Activated CD8-positive, alpha-beta T cell treated with anti-CD3 and anti-CD28 coated beads for 36 hours (primary cell): ENCODE measurements around the gene DCN. TPM values are rescaled to one million over a fixed set of nuclear protein-coding genes. Genes with fewer than 3 reads are reported as not detected.

ENCODE experiments used
- ATAC-seq: fragments of 200-7000 bp; cut with Tn5 transposase; one replicate; pipeline ENCODE4 v1.10.0; 2021; ENCODE audit warnings: mild to moderate bottlenecking, moderate library complexity
- CTCF ChIA-PET: fragments of 350-600 bp; sonication (Branson Sonifier 250); formaldehyde crosslinking; loops from one replicate; lab custom pipeline; 2021; ENCODE audit warnings: antibody characterized with exemption; lab: Charles Lee
- POLR2A ChIA-PET: fragments of 350-600 bp; sonication (Branson Sonifier 250); formaldehyde crosslinking; loops from one replicate; lab custom pipeline; 2021; ENCODE audit warnings: antibody characterized with exemption; lab: Charles Lee
- DNase-seq: peaks from one replicate; pipeline ENCODE4 v3.0.0-alpha.2; 2020
- H3K27ac Mint-ChIP-seq: one replicate; pipeline ENCODE4 v1.8.0; 2021; ENCODE audit warnings: mild to moderate bottlenecking, mixed read lengths
- H3K27me3 Mint-ChIP-seq: one replicate; pipeline ENCODE4 v1.8.0; 2021; ENCODE audit warnings: mixed read lengths
- H3K36me3 Mint-ChIP-seq: one replicate; pipeline ENCODE4 v1.8.0; 2021; ENCODE audit warnings: low read depth, mixed read lengths
- H3K4me1 Mint-ChIP-seq: one replicate; pipeline ENCODE4 v1.8.0; 2021; ENCODE audit warnings: low read depth, mixed read lengths
- H3K4me3 Mint-ChIP-seq: one replicate; pipeline ENCODE4 v1.8.0; 2021; ENCODE audit warnings: mild to moderate bottlenecking, moderate library complexity, mixed read lengths
- H3K9me3 Mint-ChIP-seq: one replicate; pipeline ENCODE4 v1.8.0; 2021; ENCODE audit warnings: mixed read lengths
- intact Hi-C: fragments of 100-400 bp; cut with micrococcal nuclease; formaldehyde crosslinking; loops from one replicate; pipeline ENCODE4 v1.10.0; 2022
- total RNA-seq, 2 experiments: library from RNA; stranded (reverse); gene quantifications; one replicate each; pipeline ENCODE4 v1.2.3, GENCODE V29; 2021
- TF ChIP-seq, protein P1 (sequence below): fragments of 200-600 bp; IDR thresholded peaks from one replicate; pipeline ENCODE4 v1.8.0; 2022; ENCODE audit warnings: antibody characterized with exemption, mild to moderate bottlenecking

Gene DCN
- total RNA-seq, 2 experiments from 2014 or later, result not detected

DNA sequence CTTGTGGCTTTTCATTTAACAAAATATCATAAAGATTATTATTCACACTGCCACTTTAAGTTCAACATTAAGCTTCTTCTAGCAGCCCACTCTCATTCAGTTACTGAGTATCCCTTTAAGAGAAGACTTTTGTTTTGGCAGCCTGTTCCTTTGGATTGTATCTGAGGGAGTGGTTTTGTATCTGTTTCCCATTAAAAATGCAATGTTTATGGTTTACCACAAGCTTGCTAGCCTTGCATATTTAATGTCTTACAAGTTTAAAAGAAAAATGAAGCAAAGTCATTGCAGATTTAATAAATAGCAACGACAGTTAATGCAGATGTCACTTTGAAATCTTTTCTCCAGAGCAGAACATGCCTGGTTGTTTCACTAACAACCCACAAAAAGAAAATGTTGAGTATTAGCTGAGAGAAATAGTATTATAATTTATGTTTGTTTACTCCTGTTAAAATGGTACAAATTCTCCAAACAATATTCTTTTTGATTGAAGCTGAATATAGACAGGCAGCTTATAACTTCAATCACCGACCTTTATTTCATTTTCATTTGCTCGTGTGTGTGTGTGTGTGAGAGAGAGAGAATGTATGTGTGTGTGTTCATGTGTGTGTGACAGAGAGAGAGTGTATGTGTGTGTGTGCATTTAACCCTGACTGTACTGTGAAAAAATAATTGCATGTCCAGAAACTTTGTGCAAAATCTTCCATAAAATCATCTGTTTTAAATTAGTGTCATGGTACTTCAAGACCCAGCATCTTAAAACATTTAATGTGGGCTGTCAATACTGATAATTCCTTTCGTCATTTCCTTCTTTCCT is 1.8 kb downstream of the DCN start:
- ChIA-PET CTCF (interaction anchor here (3.0 kb wide), 1 partner anchor 145 kb away, joined by 7 read pairs; no protein-coding TSS in a partner anchor), POLR2A (no interaction called here)
- Mint-ChIP-seq H3K27me3 (no peaks in the 10 kb centered on the region), H3K9me3 (no peaks in the 10 kb centered on the region), H3K27ac (no peak overlapping the region), H3K4me3 (no peak overlapping the region), H3K36me3 (no peaks in the 10 kb centered on the region), H3K4me1 (no peaks in the 10 kb centered on the region)
- DNase-seq (no peak), ATAC-seq (no peak)
- intact Hi-C loops, result no loop called here
- TF ChIP-seq, protein P1, sequence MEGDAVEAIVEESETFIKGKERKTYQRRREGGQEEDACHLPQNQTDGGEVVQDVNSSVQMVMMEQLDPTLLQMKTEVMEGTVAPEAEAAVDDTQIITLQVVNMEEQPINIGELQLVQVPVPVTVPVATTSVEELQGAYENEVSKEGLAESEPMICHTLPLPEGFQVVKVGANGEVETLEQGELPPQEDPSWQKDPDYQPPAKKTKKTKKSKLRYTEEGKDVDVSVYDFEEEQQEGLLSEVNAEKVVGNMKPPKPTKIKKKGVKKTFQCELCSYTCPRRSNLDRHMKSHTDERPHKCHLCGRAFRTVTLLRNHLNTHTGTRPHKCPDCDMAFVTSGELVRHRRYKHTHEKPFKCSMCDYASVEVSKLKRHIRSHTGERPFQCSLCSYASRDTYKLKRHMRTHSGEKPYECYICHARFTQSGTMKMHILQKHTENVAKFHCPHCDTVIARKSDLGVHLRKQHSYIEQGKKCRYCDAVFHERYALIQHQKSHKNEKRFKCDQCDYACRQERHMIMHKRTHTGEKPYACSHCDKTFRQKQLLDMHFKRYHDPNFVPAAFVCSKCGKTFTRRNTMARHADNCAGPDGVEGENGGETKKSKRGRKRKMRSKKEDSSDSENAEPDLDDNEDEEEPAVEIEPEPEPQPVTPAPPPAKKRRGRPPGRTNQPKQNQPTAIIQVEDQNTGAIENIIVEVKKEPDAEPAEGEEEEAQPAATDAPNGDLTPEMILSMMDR, result no peak

GRCh38 chr12:91179966-91180561 is 2.6 kb downstream of the DCN start:
- DNase-seq, result no peak
- ChIA-PET POLR2A (no interaction called here), CTCF (interaction anchor here (3.0 kb wide), 1 partner anchor 146 kb away, joined by 7 read pairs; no protein-coding TSS in a partner anchor)
- Mint-ChIP-seq H3K27me3 (no peaks in the 10 kb centered on the region), H3K9me3 (no peaks in the 10 kb centered on the region), H3K4me3 (no peak overlapping the region), H3K4me1 (no peaks in the 10 kb centered on the region), H3K36me3 (no peaks in the 10 kb centered on the region), H3K27ac (no peak overlapping the region)
- ATAC-seq, result no peak
- intact Hi-C loops, result no loop called here
- TF ChIP-seq, protein P1, result no peak

GRCh38 chr12:91179315-91179714 is 3.3 kb downstream of the DCN start:
- TF ChIP-seq, protein P1, result no peak
- no peak for ATAC-seq
- no peaks in the 10 kb centered on the region for H3K27me3 Mint-ChIP-seq
- CTCF ChIA-PET, result interaction anchor here (3.0 kb wide), 1 partner anchor 147 kb away, joined by 7 read pairs; no protein-coding TSS in a partner anchor
- POLR2A ChIA-PET, result no interaction called here
- intact Hi-C loops, result no loop called here
- no peak for DNase-seq
- no peak overlapping the region for H3K4me3 Mint-ChIP-seq
- no peaks in the 10 kb centered on the region for H3K36me3 Mint-ChIP-seq
- H3K27ac Mint-ChIP-seq, result no peak overlapping the region
- no peaks in the 10 kb centered on the region for H3K4me1 Mint-ChIP-seq
- no peaks in the 10 kb centered on the region for H3K9me3 Mint-ChIP-seq

DNA sequence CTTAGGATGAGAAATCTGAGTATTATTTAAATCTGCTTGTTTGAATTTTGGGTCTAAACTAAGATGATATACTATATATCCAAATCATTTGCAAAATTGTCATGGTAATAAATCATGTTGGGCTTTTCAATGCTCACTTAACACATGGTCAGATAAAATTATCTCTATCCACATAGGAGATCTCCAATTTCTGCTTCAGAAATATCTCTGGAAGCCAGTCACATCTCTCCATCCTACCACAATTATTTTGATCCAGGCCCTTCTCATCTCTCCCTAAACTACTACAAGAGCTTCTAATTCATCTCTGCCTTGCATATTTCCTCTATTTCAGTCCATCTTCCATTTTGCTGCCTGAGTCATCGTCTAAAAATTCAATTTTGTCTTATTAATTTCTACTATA is 3.8 kb downstream of the DCN start:
- DNase-seq (no peak), ATAC-seq (no peak)
- H3K36me3 Mint-ChIP-seq, result no peaks in the 10 kb centered on the region
- no peak overlapping the region for H3K27ac Mint-ChIP-seq
- TF ChIP-seq, protein P1, result no peak
- H3K4me3 Mint-ChIP-seq, result no peak overlapping the region
- H3K27me3 Mint-ChIP-seq, result no peaks in the 10 kb centered on the region
- ChIA-PET POLR2A (no interaction called here), CTCF (interaction anchor here (3.0 kb wide), 1 partner anchor 147 kb away, joined by 7 read pairs; no protein-coding TSS in a partner anchor)
- H3K9me3 Mint-ChIP-seq, result no peaks in the 10 kb centered on the region
- intact Hi-C loops, result no loop called here
- H3K4me1 Mint-ChIP-seq, result no peaks in the 10 kb centered on the region

- Mint-ChIP-seq H3K4me1 (no peaks in the 10 kb centered on the region), H3K9me3 (no peaks in the 10 kb centered on the region), H3K36me3 (no peaks in the 10 kb centered on the region), H3K27me3 (no peaks in the 10 kb centered on the region), H3K27ac (no peak overlapping the region), H3K4me3 (no peak overlapping the region)
- CTCF ChIA-PET, result interaction anchor here (1.0 to 3.0 kb wide), 4 partner anchors 118 to 189 kb away, joined by 3 to 7 read pairs (median 4); no protein-coding TSS in a partner anchor
- no peak for DNase-seq
- POLR2A ChIA-PET, result no interaction called here
- intact Hi-C loops, result no loop called here
- ATAC-seq, result no peak
- TF ChIP-seq, protein P1, result peak; percentile 21
Measured at GRCh38 chr12:91178139-91178561, 4.5 kb downstream of the DCN start.
